NCI-H187 (cell line): Measurements from ENCODE around the gene GABRB3.

Experiments used
- DNase-seq, 2 experiments: peaks; one replicate each; lab custom pipeline; 2025; lab: John Stamatoyannopoulos, UW

Gene GABRB3

GRCh38 chr15:26676115-26676514, 96.8 kb downstream of the GABRB3 start:
- no peak for DNase-seq

GRCh38 chr15:26674467-26674866, 98.4 kb downstream of the GABRB3 start:
- no peak for DNase-seq

- DNase-seq, result no peak
Measured at GRCh38 chr15:26673445-26673844, 99.4 kb downstream of the GABRB3 start.

- DNase-seq, result no peak
Measured at GRCh38 chr15:26670116-26670515, 102.8 kb downstream of the GABRB3 start.

- no peak for DNase-seq
Measured at GRCh38 chr15:26667222-26667988, 105.5 kb downstream of the GABRB3 start.

- no peak for DNase-seq
Measured at GRCh38 chr15:26665957-26666791, 106.7 kb downstream of the GABRB3 start.

- no peak for DNase-seq
Measured at GRCh38 chr15:26662283-26662682, 110.6 kb downstream of the GABRB3 start.

GRCh38 chr15:26661748-26662147, 111.1 kb downstream of the GABRB3 start:
- DNase-seq, result no peak

- DNase-seq, result no peak
Measured at GRCh38 chr15:26661107-26661506, 111.8 kb downstream of the GABRB3 start.

- DNase-seq, result no peak
Measured at GRCh38 chr15:26660241-26660640, 112.6 kb downstream of the GABRB3 start.

- DNase-seq, result no peak
Measured at GRCh38 chr15:26658290-26658689, 114.6 kb downstream of the GABRB3 start.

- no peak for DNase-seq
Measured at GRCh38 chr15:26656080-26656479, 116.8 kb downstream of the GABRB3 start.

GRCh38 chr15:26651909-26652308, 121.0 kb downstream of the GABRB3 start:
- DNase-seq, result no peak

GRCh38 chr15:26648676-26649075, 124.2 kb downstream of the GABRB3 start:
- DNase-seq, result no peak

GRCh38 chr15:26644948-26645347, 127.9 kb downstream of the GABRB3 start:
- no peak for DNase-seq

- no peak for DNase-seq
Measured at GRCh38 chr15:26641144-26641543, 131.7 kb downstream of the GABRB3 start.

- DNase-seq, result no peak
Measured at GRCh38 chr15:26640601-26641000, 132.3 kb downstream of the GABRB3 start.

GRCh38 chr15:26639966-26640365, 132.9 kb downstream of the GABRB3 start:
- DNase-seq, result no peak

- DNase-seq, result no peak
Measured at GRCh38 chr15:26635614-26636013, 137.3 kb downstream of the GABRB3 start.

GRCh38 chr15:26635105-26635504, 137.8 kb downstream of the GABRB3 start:
- no peak for DNase-seq

- DNase-seq, result no peak
Measured at GRCh38 chr15:26634319-26634718, 138.5 kb downstream of the GABRB3 start.

GRCh38 chr15:26632500-26632899, 140.4 kb downstream of the GABRB3 start:
- DNase-seq, result no peak

- DNase-seq, result no peak
Measured at GRCh38 chr15:26631894-26632293, 141.0 kb downstream of the GABRB3 start.
